Cortex of kidney (tissue), 1 donor: ENCODE measurements around the gene ARF6.

Source experiments
- DNase-seq: peaks from one replicate; lab custom pipeline; 2025; lab: John Stamatoyannopoulos, UW

The ARF6 gene

DNA sequence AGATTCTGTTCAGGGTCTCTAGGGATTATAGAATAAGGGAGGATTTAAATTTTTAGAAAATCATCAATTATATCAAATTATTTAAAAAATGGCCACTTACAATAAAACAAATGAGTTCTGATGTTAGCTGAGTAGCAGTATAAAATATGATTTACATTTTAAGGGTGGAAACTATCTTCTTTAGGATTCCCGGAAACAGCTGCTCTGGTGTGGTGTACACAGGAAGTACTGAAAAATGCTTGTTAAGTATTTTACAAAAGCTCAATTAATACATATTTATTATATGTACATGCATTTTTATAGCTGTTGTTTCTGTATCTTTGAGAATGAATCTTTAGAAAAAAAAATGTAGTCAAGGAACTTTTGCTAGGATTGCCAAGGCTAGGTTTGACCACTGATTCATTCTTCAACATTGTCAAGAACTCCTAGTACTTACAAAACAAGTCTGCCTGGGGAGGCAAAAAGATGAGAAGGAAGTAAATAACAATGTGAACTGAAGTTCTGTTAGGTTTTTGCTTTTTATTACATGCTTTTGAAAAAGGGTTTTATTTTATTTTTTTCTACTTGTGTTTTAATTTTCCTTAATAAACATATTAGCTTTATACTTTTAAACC lies 48.0 kb downstream of the ARF6 start:
- DNase-seq: no peak

DNA sequence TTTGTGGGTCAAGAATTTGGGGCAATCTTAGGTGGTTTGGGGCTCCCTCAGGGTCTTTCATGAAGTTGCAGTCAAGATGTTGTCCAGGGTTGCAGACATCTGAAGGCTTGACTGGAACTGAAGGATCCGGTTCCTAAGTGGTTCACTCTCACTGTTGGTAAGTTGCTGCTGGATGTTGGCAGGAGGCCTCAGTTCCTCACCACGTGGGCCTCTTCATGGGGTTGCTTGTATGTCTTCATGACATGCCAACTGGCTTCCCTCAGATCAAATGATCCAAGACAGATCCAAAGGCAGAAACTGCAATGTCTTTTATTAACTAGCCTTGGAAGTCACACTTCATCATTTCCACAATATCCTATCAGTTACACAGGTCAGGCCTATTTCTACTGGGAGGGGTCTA lies 49.2 kb downstream of the ARF6 start:
- DNase-seq: no peak

DNA sequence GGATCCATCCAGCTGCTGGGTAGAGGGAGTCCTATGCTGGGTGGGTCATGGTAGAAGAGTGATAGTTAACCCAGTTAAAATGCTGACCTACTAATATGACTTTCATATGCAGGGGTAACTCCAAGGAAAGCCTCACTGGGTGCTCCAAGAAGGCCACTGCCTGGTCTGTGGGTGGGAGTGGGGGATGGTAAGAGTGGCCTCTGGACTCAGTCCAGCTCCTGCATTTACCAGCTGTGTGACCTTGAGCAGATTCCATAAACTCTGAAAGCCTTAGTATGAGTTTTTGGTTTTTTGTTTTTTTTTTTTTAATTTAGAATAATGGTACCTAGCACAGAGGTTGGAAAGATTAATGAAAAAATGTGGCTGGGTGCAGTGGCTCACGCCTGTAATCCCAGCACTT lies 51.6 kb downstream of the ARF6 start:
- DNase-seq: no peak

DNA sequence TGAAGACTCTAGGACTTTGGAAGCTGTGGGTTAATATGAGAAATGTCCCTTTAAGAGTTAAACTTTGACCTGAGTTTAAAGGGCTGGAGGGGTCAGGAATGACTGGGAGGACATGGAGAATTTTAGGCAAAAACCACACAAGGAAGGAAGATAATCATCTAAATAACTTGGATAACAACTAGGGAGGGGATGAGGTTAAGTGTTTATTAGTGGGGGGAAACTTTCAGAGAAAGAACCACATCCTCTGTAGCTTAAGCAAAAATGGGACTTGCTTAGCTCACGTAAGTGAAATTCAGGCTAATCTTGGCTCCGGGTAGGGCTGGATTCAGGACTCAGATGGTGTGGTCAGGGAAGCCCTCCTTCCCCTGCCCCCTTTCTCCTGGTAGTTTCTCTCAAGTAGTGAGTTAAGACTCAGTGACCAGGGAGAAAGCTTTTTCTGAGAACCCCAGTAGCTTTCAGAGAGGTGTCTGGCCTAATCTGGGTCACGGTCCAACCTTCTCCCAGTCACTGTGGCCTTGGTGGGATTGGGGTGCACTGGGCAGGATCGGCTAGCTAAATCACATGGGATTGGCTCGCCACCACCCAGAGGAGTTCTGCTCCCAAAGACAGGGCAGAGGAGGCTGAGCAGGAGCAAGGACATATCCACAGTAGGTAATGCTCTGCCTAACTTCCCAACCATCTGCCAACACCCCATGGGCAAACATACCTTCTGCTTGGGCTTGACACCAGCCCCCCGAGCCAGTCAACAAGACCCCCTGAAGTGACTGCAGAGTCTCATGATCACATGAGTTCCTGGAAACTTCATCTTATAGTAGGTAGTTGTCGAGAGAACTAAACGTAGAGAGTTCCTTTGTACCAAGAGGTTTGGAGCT lies 52.8 kb downstream of the ARF6 start:
- no peak for DNase-seq
